Measurements from ENCODE around the gene PTCH1.

Gene PTCH1

DNA sequence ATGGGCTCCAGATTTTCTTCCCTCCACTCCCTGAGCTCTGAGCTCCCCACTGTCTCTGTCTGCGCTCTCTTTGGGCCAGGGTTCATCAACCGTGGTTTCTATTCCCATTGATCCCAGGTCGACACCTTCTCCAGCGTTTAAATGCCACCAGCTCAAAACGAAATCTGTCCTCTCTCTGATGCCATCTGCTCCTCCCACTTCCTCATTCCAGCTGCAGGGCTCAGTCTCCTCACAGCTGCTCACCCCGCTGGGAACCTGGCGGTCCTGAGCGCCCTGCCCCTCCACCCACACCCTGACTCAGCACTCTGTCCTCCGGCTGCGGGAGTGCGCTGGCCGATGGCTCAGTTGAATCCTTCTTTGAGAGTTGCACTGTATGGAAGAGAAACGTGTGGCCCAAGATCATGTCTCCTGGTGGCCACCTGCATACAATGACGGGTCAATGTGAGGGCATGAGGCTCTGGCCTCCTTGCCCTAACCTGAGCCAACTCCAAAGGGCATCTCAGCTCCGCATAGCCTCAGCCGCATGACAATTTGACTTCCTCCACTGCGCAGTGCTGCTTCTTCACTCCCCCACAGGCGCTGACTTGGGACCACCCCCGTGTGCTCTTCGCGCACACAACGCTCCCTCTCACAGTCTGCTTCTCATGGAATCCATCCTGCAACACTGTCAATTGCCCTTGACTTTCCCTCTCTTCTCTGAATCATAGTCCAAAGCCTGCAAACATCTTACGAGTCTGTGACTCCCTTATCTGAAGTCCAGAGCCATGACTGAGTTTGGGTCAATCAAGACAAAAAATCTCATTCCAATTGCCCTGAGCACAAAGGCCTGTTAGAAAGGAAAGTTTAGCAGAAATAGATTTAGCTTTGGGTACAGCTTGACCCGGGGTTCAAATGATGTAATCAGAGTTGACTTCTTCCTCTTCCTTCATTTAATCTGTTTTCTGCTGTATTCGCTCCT lies 82.4 kb downstream of the PTCH1 start:
- no peak overlapping the region for H3K27ac ChIP-seq (ENCODE audit: insufficient read depth, low read length, poor library complexity, severe bottlenecking)
- DNase-seq: no peak
- no peaks in the 10 kb centered on the region for H3K4me1 ChIP-seq (ENCODE audit: control insufficient read depth, insufficient read depth, low read length, poor library complexity, severe bottlenecking)
- no peaks in the 10 kb centered on the region for H3K27me3 ChIP-seq (replicated peaks; ENCODE audit: control insufficient read depth, insufficient read depth, low read length, poor library complexity, severe bottlenecking)
- H3K9me3 ChIP-seq (ENCODE audit: control insufficient read depth, low read length): peaks cover 4% of the 10 kb centered on the region
- H3K4me3 ChIP-seq (ENCODE audit: insufficient read depth, low read depth, low read length, poor library complexity, severe bottlenecking): no peak overlapping the region
- H3K36me3 ChIP-seq (ENCODE audit: control insufficient read depth, insufficient read depth, low read length): no peaks in the 10 kb centered on the region

DNA sequence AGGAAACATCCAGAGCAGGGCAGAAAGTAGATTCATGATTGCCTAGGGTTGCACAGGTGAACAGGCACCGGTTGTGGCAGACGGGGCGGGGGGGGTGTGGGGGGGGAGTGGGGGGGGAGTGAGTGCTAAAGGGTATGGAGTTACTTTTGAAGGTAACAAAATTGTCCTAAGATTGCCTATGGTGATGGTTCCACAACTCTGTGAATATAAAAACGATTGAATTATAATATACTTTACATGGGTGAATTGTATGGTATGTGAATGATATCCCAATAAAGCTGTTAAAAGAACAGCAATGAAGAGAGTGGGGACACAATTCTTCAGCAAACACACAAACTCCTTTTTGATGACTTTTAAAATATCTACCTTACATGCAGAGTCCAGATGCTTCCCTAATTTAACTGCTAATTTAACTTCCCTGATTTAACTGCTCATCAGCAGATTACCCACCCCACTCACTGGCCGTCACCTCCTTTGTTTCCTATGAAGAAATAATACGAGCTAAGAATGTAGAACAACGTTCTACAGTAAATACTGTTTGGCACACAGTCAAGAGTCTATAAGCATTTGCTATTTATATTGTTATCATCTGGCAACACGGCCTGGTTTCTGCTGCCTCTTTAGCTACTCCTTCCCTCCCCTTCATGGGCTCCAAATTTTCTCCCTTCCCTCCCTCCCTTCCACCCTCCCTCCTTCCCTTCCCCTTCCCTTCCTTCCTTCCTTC lies 83.5 kb downstream of the PTCH1 start:
- Histone ChIP-seq H3K27me3 (replicated peaks; ENCODE audit: control insufficient read depth, insufficient read depth, low read length, poor library complexity, severe bottlenecking) (no peaks in the 10 kb centered on the region), H3K4me3 (ENCODE audit: insufficient read depth, low read depth, low read length, poor library complexity, severe bottlenecking) (no peak overlapping the region), H3K27ac (ENCODE audit: insufficient read depth, low read length, poor library complexity, severe bottlenecking) (no peak overlapping the region), H3K9me3 (ENCODE audit: control insufficient read depth, low read length) (peaks cover 4% of the 10 kb centered on the region), H3K36me3 (ENCODE audit: control insufficient read depth, insufficient read depth, low read length) (no peaks in the 10 kb centered on the region), H3K4me1 (ENCODE audit: control insufficient read depth, insufficient read depth, low read length, poor library complexity, severe bottlenecking) (no peaks in the 10 kb centered on the region)
- DNase-seq: no peak

DNA sequence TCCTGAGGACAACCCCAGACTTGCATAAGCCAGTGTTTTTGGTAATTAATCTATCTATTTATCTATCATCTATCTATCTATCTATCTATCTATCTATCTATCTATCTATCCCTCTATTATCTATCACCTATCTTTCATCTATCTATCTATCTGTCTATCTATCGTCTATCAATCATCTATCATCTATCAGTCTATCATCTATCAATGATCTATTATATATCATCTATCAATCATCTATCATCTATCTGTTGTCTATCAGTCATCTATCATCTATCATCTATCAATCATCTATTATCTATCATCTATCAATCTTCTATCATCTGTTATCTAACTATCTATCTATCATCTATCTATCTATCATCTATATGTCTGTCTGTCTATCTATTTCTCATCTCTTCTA lies 85.5 kb downstream of the PTCH1 start:
- Histone ChIP-seq H3K4me3 (ENCODE audit: insufficient read depth, low read depth, low read length, poor library complexity, severe bottlenecking) (no peak overlapping the region), H3K27ac (ENCODE audit: insufficient read depth, low read length, poor library complexity, severe bottlenecking) (no peak overlapping the region), H3K27me3 (replicated peaks; ENCODE audit: control insufficient read depth, insufficient read depth, low read length, poor library complexity, severe bottlenecking) (no peaks in the 10 kb centered on the region), H3K9me3 (ENCODE audit: control insufficient read depth, low read length) (peaks cover 4% of the 10 kb centered on the region), H3K36me3 (ENCODE audit: control insufficient read depth, insufficient read depth, low read length) (no peaks in the 10 kb centered on the region), H3K4me1 (ENCODE audit: control insufficient read depth, insufficient read depth, low read length, poor library complexity, severe bottlenecking) (peaks cover 2% of the 10 kb centered on the region)
- no peak for DNase-seq

DNA sequence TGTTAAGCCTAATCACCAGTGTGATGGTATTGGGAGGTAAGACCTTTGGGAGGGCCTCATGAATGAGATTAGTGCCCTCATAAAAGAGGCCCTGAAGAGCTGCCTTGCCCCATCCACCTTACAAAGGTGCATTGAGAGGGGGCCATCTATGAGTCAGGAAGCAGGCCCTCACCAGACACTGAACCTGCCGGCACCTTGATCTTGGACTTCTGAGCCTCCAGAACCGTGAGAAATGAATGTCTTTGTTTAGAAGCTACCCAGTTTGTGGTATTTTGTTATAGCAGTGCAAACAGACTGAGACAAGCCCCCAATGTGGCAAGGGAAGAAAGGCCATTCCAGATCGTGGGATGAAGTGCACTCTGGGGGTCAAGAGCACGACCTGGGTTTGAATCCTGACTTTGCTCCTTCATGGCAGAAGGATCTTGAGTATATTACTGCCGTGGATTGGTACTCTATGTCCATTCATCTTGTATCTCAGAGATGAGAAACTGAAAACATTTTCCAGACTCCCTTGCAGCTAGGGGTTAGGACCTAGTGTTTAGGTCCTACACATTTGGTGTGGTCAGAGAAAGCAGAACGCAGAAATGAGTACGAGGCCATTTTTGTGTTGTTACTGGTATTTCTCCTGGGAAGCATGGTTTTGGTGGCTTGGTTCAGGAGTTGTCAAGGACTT lies 86.7 kb downstream of the PTCH1 start:
- no peak for DNase-seq
- Histone ChIP-seq H3K36me3 (ENCODE audit: control insufficient read depth, insufficient read depth, low read length) (no peaks in the 10 kb centered on the region), H3K27ac (ENCODE audit: insufficient read depth, low read length, poor library complexity, severe bottlenecking) (no peak overlapping the region), H3K4me1 (ENCODE audit: control insufficient read depth, insufficient read depth, low read length, poor library complexity, severe bottlenecking) (peaks cover 7% of the 10 kb centered on the region), H3K4me3 (ENCODE audit: insufficient read depth, low read depth, low read length, poor library complexity, severe bottlenecking) (no peak overlapping the region), H3K27me3 (replicated peaks; ENCODE audit: control insufficient read depth, insufficient read depth, low read length, poor library complexity, severe bottlenecking) (no peaks in the 10 kb centered on the region), H3K9me3 (ENCODE audit: control insufficient read depth, low read length) (peaks cover 4% of the 10 kb centered on the region)

DNA sequence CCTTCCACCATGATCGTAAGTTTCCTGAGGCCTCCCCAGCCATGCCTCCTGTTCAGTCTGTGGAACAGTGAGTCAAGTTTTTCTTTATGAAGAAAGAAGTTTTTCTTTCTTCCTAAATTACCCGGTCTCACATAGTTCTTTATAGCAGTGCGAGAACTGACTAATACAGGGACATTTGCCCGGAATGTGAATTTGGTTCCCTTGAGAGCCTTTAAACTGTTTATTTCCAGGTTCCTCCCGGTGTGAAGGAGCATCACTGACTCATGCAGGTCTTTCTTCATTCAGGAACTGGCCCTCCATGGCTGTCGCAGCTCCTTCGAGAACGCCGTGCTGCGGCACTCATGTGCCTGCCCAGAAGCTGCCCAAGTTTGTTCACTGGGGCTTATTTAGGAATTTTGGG lies 87.7 kb downstream of the PTCH1 start:
- no peak for DNase-seq
- H3K27me3 ChIP-seq (replicated peaks; ENCODE audit: control insufficient read depth, insufficient read depth, low read length, poor library complexity, severe bottlenecking): no peaks in the 10 kb centered on the region
- H3K9me3 ChIP-seq (ENCODE audit: control insufficient read depth, low read length): peaks cover 4% of the 10 kb centered on the region
- peaks cover 7% of the 10 kb centered on the region for H3K4me1 ChIP-seq (ENCODE audit: control insufficient read depth, insufficient read depth, low read length, poor library complexity, severe bottlenecking)
- H3K4me3 ChIP-seq (ENCODE audit: insufficient read depth, low read depth, low read length, poor library complexity, severe bottlenecking): no peak overlapping the region
- no peak overlapping the region for H3K27ac ChIP-seq (ENCODE audit: insufficient read depth, low read length, poor library complexity, severe bottlenecking)
- no peaks in the 10 kb centered on the region for H3K36me3 ChIP-seq (ENCODE audit: control insufficient read depth, insufficient read depth, low read length)

DNA sequence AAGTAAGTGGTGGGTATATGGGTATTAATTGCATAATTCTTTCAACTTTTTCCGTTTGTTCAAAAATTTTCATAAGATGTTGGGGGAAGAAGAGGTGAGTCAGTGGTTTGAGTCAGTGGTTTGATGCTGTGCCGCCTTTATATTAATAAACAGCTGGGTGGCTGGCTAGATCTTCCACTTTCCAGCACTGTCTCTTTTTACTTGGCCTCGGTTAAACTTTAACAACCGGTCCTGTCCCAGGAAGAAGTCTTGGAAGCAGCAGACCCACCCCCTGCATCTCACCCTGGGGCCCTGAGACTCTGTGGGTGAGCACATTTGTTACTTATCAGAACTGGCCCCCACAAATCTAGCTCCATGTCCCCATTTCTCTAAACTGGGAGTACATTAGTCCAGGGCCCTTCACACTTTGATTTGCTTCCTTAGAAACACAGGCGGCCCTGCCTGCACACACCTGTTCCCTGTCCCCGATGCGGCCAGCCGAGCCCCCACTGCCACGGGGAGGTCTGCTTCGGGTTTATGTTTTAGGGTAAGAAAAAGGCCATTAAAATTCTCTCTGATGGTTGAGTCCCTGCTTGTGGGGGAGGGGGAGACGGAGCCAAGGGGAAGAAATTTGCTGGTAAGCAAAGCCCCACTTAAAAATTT lies 90.7 kb downstream of the PTCH1 start:
- H3K4me1 ChIP-seq (ENCODE audit: control insufficient read depth, insufficient read depth, low read length, poor library complexity, severe bottlenecking): peaks cover 7% of the 10 kb centered on the region
- no peaks in the 10 kb centered on the region for H3K27me3 ChIP-seq (replicated peaks; ENCODE audit: control insufficient read depth, insufficient read depth, low read length, poor library complexity, severe bottlenecking)
- H3K9me3 ChIP-seq (ENCODE audit: control insufficient read depth, low read length): peaks cover 8% of the 10 kb centered on the region
- H3K36me3 ChIP-seq (ENCODE audit: control insufficient read depth, insufficient read depth, low read length): no peaks in the 10 kb centered on the region
- peak overlapping the region; percentile 22 for H3K4me3 ChIP-seq (ENCODE audit: insufficient read depth, low read depth, low read length, poor library complexity, severe bottlenecking)
- no peak overlapping the region for H3K27ac ChIP-seq (ENCODE audit: insufficient read depth, low read length, poor library complexity, severe bottlenecking)
- no peak for DNase-seq

DNA sequence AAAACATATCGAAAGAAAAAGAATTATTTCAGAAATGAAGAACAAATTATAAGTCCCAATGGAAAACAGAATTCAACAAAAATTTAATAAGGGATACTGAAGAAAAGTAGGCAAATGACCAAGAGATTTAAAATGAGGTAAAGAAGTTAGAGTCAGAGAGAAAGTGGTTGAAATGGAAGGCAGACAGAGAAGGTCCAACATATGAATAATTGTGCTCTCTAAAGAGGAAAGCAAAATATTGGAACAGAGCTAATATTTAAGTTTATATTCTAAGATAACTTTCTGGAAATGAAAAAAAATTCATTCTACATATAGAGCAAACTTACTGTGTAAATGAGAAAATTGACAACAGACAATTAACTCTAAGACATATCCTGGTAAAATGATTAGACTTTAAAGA lies 94.1 kb downstream of the PTCH1 start:
- Histone ChIP-seq H3K27me3 (replicated peaks; ENCODE audit: control insufficient read depth, insufficient read depth, low read length, poor library complexity, severe bottlenecking) (no peaks in the 10 kb centered on the region), H3K4me3 (ENCODE audit: insufficient read depth, low read depth, low read length, poor library complexity, severe bottlenecking) (no peak overlapping the region), H3K9me3 (ENCODE audit: control insufficient read depth, low read length) (peaks cover 4% of the 10 kb centered on the region), H3K36me3 (ENCODE audit: control insufficient read depth, insufficient read depth, low read length) (no peaks in the 10 kb centered on the region), H3K4me1 (ENCODE audit: control insufficient read depth, insufficient read depth, low read length, poor library complexity, severe bottlenecking) (peaks cover 7% of the 10 kb centered on the region), H3K27ac (ENCODE audit: insufficient read depth, low read length, poor library complexity, severe bottlenecking) (no peak overlapping the region)
- DNase-seq: no peak

DNA sequence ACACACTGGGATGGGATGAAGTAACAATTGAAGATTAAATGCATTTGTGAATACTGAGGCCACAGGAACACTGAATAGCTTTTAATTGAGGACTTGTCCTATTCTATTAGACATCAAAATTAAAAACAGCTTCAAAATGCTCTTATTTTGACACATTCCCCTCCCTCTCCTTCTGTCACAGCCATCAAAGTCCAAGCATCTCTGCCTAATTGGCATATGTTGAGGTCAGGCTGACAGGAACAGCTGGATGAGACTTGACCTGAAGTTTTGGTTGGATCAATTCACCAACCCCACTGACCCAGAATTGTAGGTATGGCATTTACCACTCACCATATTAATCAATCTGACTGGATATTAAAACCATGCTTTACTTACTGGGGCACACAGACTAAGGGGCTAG lies 96.3 kb downstream of the PTCH1 start:
- no peaks in the 10 kb centered on the region for H3K27me3 ChIP-seq (replicated peaks; ENCODE audit: control insufficient read depth, insufficient read depth, low read length, poor library complexity, severe bottlenecking)
- peaks cover 4% of the 10 kb centered on the region for H3K9me3 ChIP-seq (ENCODE audit: control insufficient read depth, low read length)
- no peak overlapping the region for H3K4me3 ChIP-seq (ENCODE audit: insufficient read depth, low read depth, low read length, poor library complexity, severe bottlenecking)
- DNase-seq: no peak
- H3K36me3 ChIP-seq (ENCODE audit: control insufficient read depth, insufficient read depth, low read length): no peaks in the 10 kb centered on the region
- no peak overlapping the region for H3K27ac ChIP-seq (ENCODE audit: insufficient read depth, low read length, poor library complexity, severe bottlenecking)
- no peaks in the 10 kb centered on the region for H3K4me1 ChIP-seq (ENCODE audit: control insufficient read depth, insufficient read depth, low read length, poor library complexity, severe bottlenecking)

DNA sequence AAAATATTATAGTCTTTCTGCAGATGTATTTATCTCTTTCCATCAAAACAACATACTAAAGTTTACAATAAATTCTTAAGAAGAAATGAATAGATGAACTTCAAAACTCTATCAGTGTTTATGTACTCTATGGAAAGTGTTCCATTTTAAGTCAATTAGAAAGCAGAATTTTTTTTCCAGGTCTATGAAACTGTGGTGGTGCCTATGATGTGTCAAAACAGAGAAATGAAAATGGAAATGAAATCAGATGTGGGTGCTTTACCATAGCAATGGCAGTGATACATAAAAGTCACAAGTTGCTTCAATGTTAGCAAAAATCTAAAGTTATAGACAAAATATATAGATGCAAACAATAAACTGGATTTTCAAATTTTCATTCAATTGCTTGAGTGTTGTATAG lies 97.3 kb downstream of the PTCH1 start:
- Histone ChIP-seq H3K27me3 (replicated peaks; ENCODE audit: control insufficient read depth, insufficient read depth, low read length, poor library complexity, severe bottlenecking) (no peaks in the 10 kb centered on the region), H3K27ac (ENCODE audit: insufficient read depth, low read length, poor library complexity, severe bottlenecking) (no peak overlapping the region), H3K9me3 (ENCODE audit: control insufficient read depth, low read length) (peaks cover 4% of the 10 kb centered on the region), H3K4me3 (ENCODE audit: insufficient read depth, low read depth, low read length, poor library complexity, severe bottlenecking) (no peak overlapping the region), H3K36me3 (ENCODE audit: control insufficient read depth, insufficient read depth, low read length) (no peaks in the 10 kb centered on the region), H3K4me1 (ENCODE audit: control insufficient read depth, insufficient read depth, low read length, poor library complexity, severe bottlenecking) (no peaks in the 10 kb centered on the region)
- DNase-seq: no peak
